HCT116 (cell line): ENCODE measurements around the gene UNC45A. TPM values are rescaled to one million over a fixed set of nuclear protein-coding genes. Genes with fewer than 3 reads are reported as not detected.

Experiments
- ATAC-seq: fragments of 200-7000 bp; cut with Tn5 transposase; 2 replicates; pipeline ENCODE4 v1.9.1; 2020; ENCODE audit warnings: mild to moderate bottlenecking, moderate library complexity
- BruUV-seq: library from RNA; stranded (reverse); fragments of 400-500 nt; replicated peaks from 2 replicates; lab custom pipeline; 2021; lab: Mats Ljungman, UMichigan
- CTCF ChIA-PET: fragments of 300-600 bp; sonication (Branson Sonifier 250); formaldehyde crosslinking; loops from one replicate; lab custom pipeline; 2021; ENCODE audit warnings: antibody characterized with exemption; lab: Charles Lee
- POLR2A ChIA-PET: fragments of 300-600, 350-600 bp; sonication (Branson Sonifier 250); formaldehyde crosslinking; loops from one replicate; lab custom pipeline; 2021; ENCODE audit warnings: antibody characterized with exemption; lab: Charles Lee
- RAD21 ChIA-PET, 2 experiments: fragments of 300-600 bp; sonication (Branson Sonifier 250); formaldehyde crosslinking; loops; one replicate each; lab custom pipeline; 2023; ENCODE audit warnings: low total read pairs in 2 of 2; ENCODE audit not compliant: uncharacterized antibody in 2 of 2, unreplicated experiment in 2 of 2, low non-redundant PET in 1 of 2; lab: Charles Lee
- DNase-seq: peaks from one replicate; pipeline ENCODE4 v3.0.0-alpha.2; 2010; ENCODE audit warnings: low read depth, low spot score
- H2AFZ ChIP-seq: fragments of 200-600 bp; shearing (Covaris generic), sonication (generic); 2 replicates; pipeline ENCODE4 v1.6.1; 2017; ENCODE audit warnings: low read depth, mixed run types, mixed read lengths, antibody characterized with exemption, low read length; ENCODE audit not compliant: poor library complexity, severe bottlenecking
- H3K27ac ChIP-seq: 2 replicates; pipeline ENCODE4 v1.5.1; 2012; ENCODE audit warnings: low read depth, low read length
- H3K27me3 ChIP-seq: fragments of 200-600 bp; sonication (generic); 2 replicates; pipeline ENCODE4 v1.6.1; 2016; ENCODE audit warnings: mixed run types, low read length, mixed read lengths; ENCODE audit not compliant: insufficient read depth
- H3K36me3 ChIP-seq, 2 experiments: fragments of 200-500 bp in 1 of 2; fragments of 200-600 bp in 1 of 2; sonication (Bioruptor generic) in 1 of 2; sonication (generic) in 1 of 2; 2 replicates each; pipeline versions ENCODE4 v1.5.1 to v1.6.1; 2014 to 2016; ENCODE audit warnings: low read length in 2 of 2, inconsistent platforms in 1 of 2, mixed read lengths in 1 of 2, mixed run types in 1 of 2; ENCODE audit not compliant: insufficient read depth in 2 of 2, control insufficient read depth in 1 of 2
- H3K4me1 ChIP-seq, 2 experiments: fragments of 200-600 bp in 1 of 2; sonication (generic) in 1 of 2; 2 replicates each; pipeline versions ENCODE4 v1.5.1 to v1.6.1; 2012 to 2017; ENCODE audit warnings: low read length in 2 of 2, inconsistent platforms in 1 of 2, mild to moderate bottlenecking in 1 of 2, mixed read lengths in 1 of 2, mixed run types in 1 of 2, moderate library complexity in 1 of 2; ENCODE audit not compliant: insufficient read depth in 2 of 2, control insufficient read depth in 1 of 2
- H3K4me2 ChIP-seq: fragments of 200-600 bp; sonication (generic); 2 replicates; pipeline ENCODE4 v1.6.1; 2017; ENCODE audit warnings: mixed run types, low read length, mixed read lengths
- H3K4me3 ChIP-seq, 2 experiments: fragments of 200-600 bp in 1 of 2; sonication (generic) in 1 of 2; replicated peaks in 1 of 2; 2 replicates each; pipeline ENCODE4 v1.5.1; 2011 to 2016; ENCODE audit warnings: low read length in 2 of 2, control low read depth in 1 of 2, low read depth in 1 of 2, mild to moderate bottlenecking in 1 of 2, mixed read lengths in 1 of 2, mixed run types in 1 of 2
- H3K79me2 ChIP-seq: fragments of 200-600 bp; sonication (generic); 2 replicates; pipeline ENCODE4 v1.6.1; 2017; ENCODE audit warnings: mild to moderate bottlenecking, mixed run types, low read length, moderate library complexity, mixed read lengths; ENCODE audit not compliant: insufficient read depth
- H3K9ac ChIP-seq: fragments of 200-600 bp; sonication (generic); 2 replicates; pipeline ENCODE4 v1.6.1; 2016; ENCODE audit warnings: low read length, mixed read lengths
- H3K9me2 ChIP-seq: fragments of 200-600 bp; sonication (generic), shearing (Covaris generic); 2 replicates; pipeline ENCODE4 v1.6.1; 2017; ENCODE audit warnings: mixed run types, mild to moderate bottlenecking, moderate library complexity; ENCODE audit not compliant: insufficient read depth
- H3K9me3 ChIP-seq, 2 experiments: fragments of 200-500 bp in 1 of 2; fragments of 200-600 bp in 1 of 2; sonication (Bioruptor generic) in 1 of 2; sonication (generic) in 1 of 2; 2 replicates each; pipeline ENCODE4 v1.6.1; 2014 to 2017; ENCODE audit warnings: low read length in 2 of 2, mixed read lengths in 2 of 2, inconsistent platforms in 1 of 2, low read depth in 1 of 2, mild to moderate bottlenecking in 1 of 2, mixed run types in 1 of 2, moderate library complexity in 1 of 2; ENCODE audit not compliant: control insufficient read depth in 1 of 2, insufficient read depth in 1 of 2
- H4K20me1 ChIP-seq: fragments of 200-600 bp; sonication (generic), shearing (Covaris generic); 2 replicates; pipeline ENCODE4 v1.6.1; 2017; ENCODE audit warnings: mixed run types, mild to moderate bottlenecking, moderate library complexity; ENCODE audit not compliant: insufficient read depth
- EGR1 ChIP-seq: IDR thresholded peaks from 2 replicates; pipeline ENCODE4 v1.6.1; 2012; ENCODE audit warnings: low read depth
- EZH2phosphoT487 ChIP-seq: fragments of 200-600 bp; IDR thresholded peaks from 2 replicates; pipeline ENCODE4 v1.6.1; 2018; ENCODE audit warnings: antibody characterized with exemption, borderline replicate concordance
- SIN3A ChIP-seq: IDR thresholded peaks from 2 replicates; pipeline ENCODE4 v1.6.1; 2012; ENCODE audit warnings: low read depth
- intact Hi-C: fragments of 100-400 bp; cut with micrococcal nuclease; formaldehyde crosslinking; loops from 2 replicates; pipeline ENCODE4 v1.10.0; 2022
- total RNA-seq: library from RNA; stranded (reverse); gene quantifications from one replicate; pipeline ENCODE4 v1.2.1, GENCODE V29; 2021; ENCODE audit not compliant: unreplicated experiment
- TF ChIP-seq, protein P1 (sequence below): IDR thresholded peaks from 2 replicates; pipeline ENCODE4 v1.6.1; 2012

The UNC45A gene
- total RNA-seq, 1 experiment from 2014 or later, result 95.4 TPM

DNA sequence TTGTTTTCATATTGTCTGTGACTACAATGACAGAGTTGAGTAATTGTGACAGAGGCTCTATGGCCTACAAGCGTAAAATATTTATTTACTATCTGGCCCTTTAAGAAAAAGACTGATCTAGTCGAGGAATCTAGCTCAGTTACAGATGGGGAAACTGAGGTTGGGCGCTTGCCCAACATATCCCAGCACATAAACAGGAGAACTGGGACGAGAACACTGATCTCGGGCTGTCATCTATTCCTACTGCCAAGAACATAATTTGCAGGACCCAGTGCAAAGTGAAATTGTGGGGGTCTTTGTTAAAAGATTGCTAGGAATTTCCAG, 48.8 kb upstream of the UNC45A start:
- H3K79me2 ChIP-seq, result no peaks in the 10 kb centered on the region
- no peak overlapping the region for H3K4me2 ChIP-seq
- H3K9me2 ChIP-seq, result no peaks in the 10 kb centered on the region
- H3K27me3 ChIP-seq, result no peaks in the 10 kb centered on the region
- no peak for DNase-seq
- no TSS peak for BruUV-seq
- no peak overlapping the region for H3K9ac ChIP-seq
- H3K27ac ChIP-seq, result no peak overlapping the region
- H3K9me3 ChIP-seq, result no peaks in the 10 kb centered on the region
- no peak overlapping the region for H2AFZ ChIP-seq
- ChIA-PET RAD21 (interaction anchor here (0.6 to 2.2 kb wide), 4 partner anchors 238 to 566 kb away, joined by 3 to 8 read pairs (median 4); no protein-coding TSS in a partner anchor), CTCF (interaction anchor here (0.6 to 2.8 kb wide), 17 partner anchors 14 to 593 kb away, joined by 3 to 26 read pairs (median 4); partner anchors contain the start of genes BLM, FURIN, HDDC3 and UNC45A), POLR2A (interaction anchor here (0.8 kb wide), 1 partner anchor 46 kb away, joined by 4 read pairs; the partner anchor contains the start of gene HDDC3)
- H3K4me3 ChIP-seq, result no peak overlapping the region
- H4K20me1 ChIP-seq, result no peaks in the 10 kb centered on the region
- H3K4me1 ChIP-seq, result peaks cover 0 to 3% of the 10 kb centered on the region in 2 experiments; a peak in 1 of 4 replicates
- intact Hi-C loops, result loop anchor here (1.0 to 5.0 kb wide), 4 partner anchors 238 to 593 kb away; no protein-coding TSS in a partner anchor
- no peaks in the 10 kb centered on the region for H3K36me3 ChIP-seq
- TF ChIP-seq, protein P1, sequence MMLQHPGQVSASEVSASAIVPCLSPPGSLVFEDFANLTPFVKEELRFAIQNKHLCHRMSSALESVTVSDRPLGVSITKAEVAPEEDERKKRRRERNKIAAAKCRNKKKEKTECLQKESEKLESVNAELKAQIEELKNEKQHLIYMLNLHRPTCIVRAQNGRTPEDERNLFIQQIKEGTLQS, result no peak
- TF ChIP-seq EGR1, result no peak
- ATAC-seq, result no peak

DNA sequence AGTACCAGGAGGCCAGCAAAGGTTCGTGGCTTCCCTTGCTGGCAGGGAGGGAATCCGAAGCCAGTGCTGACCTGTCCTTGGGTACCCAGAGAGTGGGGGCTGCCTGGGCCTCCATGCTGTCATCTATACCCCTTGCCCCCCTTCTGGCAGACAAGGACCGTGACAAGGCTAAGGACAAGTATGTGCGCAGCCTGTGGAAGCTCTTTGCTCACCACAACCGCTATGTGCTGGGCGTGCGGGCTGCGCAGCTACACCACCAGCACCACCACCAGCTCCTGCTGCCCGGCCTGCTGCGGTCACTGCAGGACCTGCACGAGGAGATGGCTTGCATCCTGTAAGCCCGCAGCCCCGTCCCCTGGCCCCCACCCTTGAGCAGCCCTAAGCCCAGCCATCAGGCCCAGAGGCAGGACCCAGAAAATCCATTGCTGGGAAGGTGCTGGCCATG, 48.0 kb upstream of the UNC45A start:
- Histone ChIP-seq H3K4me1 (peaks cover 0 to 3% of the 10 kb centered on the region in 2 experiments; a peak in 1 of 4 replicates), H4K20me1 (no peaks in the 10 kb centered on the region), H3K9me3 (no peaks in the 10 kb centered on the region), H3K9me2 (no peaks in the 10 kb centered on the region), H3K79me2 (no peaks in the 10 kb centered on the region), H3K27me3 (no peaks in the 10 kb centered on the region), H3K4me3 (no peak overlapping the region), H2AFZ (no peak overlapping the region), H3K36me3 (no peaks in the 10 kb centered on the region), H3K9ac (no peak overlapping the region), H3K27ac (no peak overlapping the region), H3K4me2 (no peak overlapping the region)
- CTCF ChIA-PET, result interaction anchor here (1.6 to 2.8 kb wide), 3 partner anchors 237 to 594 kb away, joined by 7 to 18 read pairs (median 15); no protein-coding TSS in a partner anchor
- intact Hi-C loops, result loop anchor here (5.0 kb wide), 1 partner anchor 405 kb away; no protein-coding TSS in a partner anchor
- DNase-seq, result no peak
- BruUV-seq, result no TSS peak
- RAD21 ChIA-PET, result interaction anchor here in 1 of 2 experiments (2.2 kb wide), 1 partner anchor 239 kb away, joined by 6 read pairs; no protein-coding TSS in a partner anchor
- POLR2A ChIA-PET, result no interaction called here
- TF ChIP-seq EZH2phosphoT487 (no peak), SIN3A (no peak)
- ATAC-seq, result no peak
